Measurements from ENCODE around the gene JAZF1. TPM values are rescaled to one million over a fixed set of nuclear protein-coding genes. Genes with fewer than 3 reads are reported as not detected.

The JAZF1 gene
- total and polyA plus RNA-seq, 10 of the 15 experiments (the other 5 are each of a cell fraction or from before 2014, with no cell fraction given) = 0.04 to 0.82 (median 0.15) TPM; not detected in 3

DNA sequence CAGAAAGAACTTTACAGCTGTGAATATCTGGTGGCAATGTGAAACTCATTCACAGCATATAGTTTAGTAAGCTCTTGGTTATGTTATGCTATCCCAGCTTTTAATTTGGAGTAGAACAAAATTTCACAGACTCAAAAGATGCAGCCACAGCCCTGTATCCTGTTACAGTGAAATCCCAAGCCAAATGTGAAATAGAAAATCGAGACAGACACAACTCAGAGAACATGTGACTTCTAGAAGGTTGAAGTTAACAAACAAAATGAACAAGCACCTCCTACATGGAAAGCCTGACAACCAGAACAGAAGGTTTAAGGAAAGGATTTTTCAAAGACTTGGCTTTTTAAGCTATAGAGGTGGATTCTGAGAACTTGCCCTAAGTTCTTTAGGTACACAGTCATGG is 39.6 kb downstream of the JAZF1 start:
- Histone ChIP-seq H3K4me1 (ENCODE audit: control insufficient read depth, insufficient read depth, low read length) (no peaks in the 10 kb centered on the region), H3K27ac (ENCODE audit: control insufficient read depth, insufficient read depth) (no peak overlapping the region), H3K79me2 (ENCODE audit: control insufficient read depth, insufficient read depth, low read length) (no peaks in the 10 kb centered on the region), H3K9ac (ENCODE audit: control insufficient read depth, insufficient read depth, low read length) (no peak overlapping the region), H3K4me3 (no peak overlapping the region), H4K20me1 (ENCODE audit: control insufficient read depth, insufficient read depth) (peaks cover 2% of the 10 kb centered on the region; the same call in 1 of the 2 replicates), H3K36me3 (ENCODE audit: control insufficient read depth in 2 of 2, insufficient read depth in 2 of 2, low read length in 1 of 2) (no peaks in the 10 kb centered on the region), H3K9me3 (replicated peaks; ENCODE audit: control insufficient read depth, insufficient read depth, low read length) (no peaks in the 10 kb centered on the region; the same call in 2 of the 3 replicates), H3K27me3 (replicated peaks in 1 of 2; ENCODE audit: control insufficient read depth in 2 of 2, insufficient read depth in 2 of 2, low read length in 1 of 2) (peaks cover 9 to 16% of the 10 kb centered on the region in 2 experiments), H3K4me2 (ENCODE audit: control insufficient read depth, insufficient read depth) (no peak overlapping the region), H2AFZ (ENCODE audit: control insufficient read depth, low read depth, low read length) (no peak overlapping the region)
- in situ Hi-C loops (cut with MboI) (no loop called here), intact Hi-C loops (cut with micrococcal nuclease; ENCODE audit: unreplicated experiment) (no loop called here)
- FAIRE-seq (no peak), ATAC-seq (no peak), DNase-seq (ENCODE audit: low read depth, low spot score) (no peak)
- TF ChIP-seq FOXK2 (IDR thresholded peaks at IDR 0.05) (no peak), NFYA (IDR thresholded peaks at IDR 0.05; ENCODE audit: borderline replicate concordance, low read depth, low read length) (no peak), JUNB (IDR thresholded peaks at IDR 0.05) (no peak), KLF5 (IDR thresholded peaks at IDR 0.05; ENCODE audit: partially characterized antibody) (no peak), SP1 (IDR thresholded peaks at IDR 0.05; ENCODE audit: low read depth, low read length) (no peak), NFXL1 (IDR thresholded peaks at IDR 0.05; ENCODE audit: borderline replicate concordance) (no peak), RUNX3 (IDR thresholded peaks at IDR 0.05; ENCODE audit: low read length) (no peak), CBX3 (IDR thresholded peaks at IDR 0.05; ENCODE audit: borderline replicate concordance, low read depth) (no peak), ZZZ3 (IDR thresholded peaks at IDR 0.05; ENCODE audit: control insufficient read depth, insufficient read length, low read depth) (no peak), HDGF (IDR thresholded peaks at IDR 0.05) (no peak), BRCA1 (IDR thresholded peaks at IDR 0.05; ENCODE audit: low read depth, low read length) (no peak), IKZF1 (conservative IDR thresholded peaks at IDR 0.05) (no peak), MYC (IDR thresholded peaks at IDR 0.05; ENCODE audit: insufficient read depth, insufficient read length, insufficient replicate concordance, low read length, severe bottlenecking) (no peak)
- TF ChIP-seq, protein P1, sequence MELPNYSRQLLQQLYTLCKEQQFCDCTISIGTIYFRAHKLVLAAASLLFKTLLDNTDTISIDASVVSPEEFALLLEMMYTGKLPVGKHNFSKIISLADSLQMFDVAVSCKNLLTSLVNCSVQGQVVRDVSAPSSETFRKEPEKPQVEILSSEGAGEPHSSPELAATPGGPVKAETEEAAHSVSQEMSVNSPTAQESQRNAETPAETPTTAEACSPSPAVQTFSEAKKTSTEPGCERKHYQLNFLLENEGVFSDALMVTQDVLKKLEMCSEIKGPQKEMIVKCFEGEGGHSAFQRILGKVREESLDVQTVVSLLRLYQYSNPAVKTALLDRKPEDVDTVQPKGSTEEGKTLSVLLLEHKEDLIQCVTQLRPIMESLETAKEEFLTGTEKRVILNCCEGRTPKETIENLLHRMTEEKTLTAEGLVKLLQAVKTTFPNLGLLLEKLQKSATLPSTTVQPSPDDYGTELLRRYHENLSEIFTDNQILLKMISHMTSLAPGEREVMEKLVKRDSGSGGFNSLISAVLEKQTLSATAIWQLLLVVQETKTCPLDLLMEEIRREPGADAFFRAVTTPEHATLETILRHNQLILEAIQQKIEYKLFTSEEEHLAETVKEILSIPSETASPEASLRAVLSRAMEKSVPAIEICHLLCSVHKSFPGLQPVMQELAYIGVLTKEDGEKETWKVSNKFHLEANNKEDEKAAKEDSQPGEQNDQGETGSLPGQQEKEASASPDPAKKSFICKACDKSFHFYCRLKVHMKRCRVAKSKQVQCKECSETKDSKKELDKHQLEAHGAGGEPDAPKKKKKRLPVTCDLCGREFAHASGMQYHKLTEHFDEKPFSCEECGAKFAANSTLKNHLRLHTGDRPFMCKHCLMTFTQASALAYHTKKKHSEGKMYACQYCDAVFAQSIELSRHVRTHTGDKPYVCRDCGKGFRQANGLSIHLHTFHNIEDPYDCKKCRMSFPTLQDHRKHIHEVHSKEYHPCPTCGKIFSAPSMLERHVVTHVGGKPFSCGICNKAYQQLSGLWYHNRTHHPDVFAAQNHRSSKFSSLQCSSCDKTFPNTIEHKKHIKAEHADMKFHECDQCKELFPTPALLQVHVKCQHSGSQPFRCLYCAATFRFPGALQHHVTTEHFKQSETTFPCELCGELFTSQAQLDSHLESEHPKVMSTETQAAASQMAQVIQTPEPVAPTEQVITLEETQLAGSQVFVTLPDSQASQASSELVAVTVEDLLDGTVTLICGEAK (IDR thresholded peaks at IDR 0.05; ENCODE audit: borderline replicate concordance) = no peak
- TF ChIP-seq, protein P2, sequence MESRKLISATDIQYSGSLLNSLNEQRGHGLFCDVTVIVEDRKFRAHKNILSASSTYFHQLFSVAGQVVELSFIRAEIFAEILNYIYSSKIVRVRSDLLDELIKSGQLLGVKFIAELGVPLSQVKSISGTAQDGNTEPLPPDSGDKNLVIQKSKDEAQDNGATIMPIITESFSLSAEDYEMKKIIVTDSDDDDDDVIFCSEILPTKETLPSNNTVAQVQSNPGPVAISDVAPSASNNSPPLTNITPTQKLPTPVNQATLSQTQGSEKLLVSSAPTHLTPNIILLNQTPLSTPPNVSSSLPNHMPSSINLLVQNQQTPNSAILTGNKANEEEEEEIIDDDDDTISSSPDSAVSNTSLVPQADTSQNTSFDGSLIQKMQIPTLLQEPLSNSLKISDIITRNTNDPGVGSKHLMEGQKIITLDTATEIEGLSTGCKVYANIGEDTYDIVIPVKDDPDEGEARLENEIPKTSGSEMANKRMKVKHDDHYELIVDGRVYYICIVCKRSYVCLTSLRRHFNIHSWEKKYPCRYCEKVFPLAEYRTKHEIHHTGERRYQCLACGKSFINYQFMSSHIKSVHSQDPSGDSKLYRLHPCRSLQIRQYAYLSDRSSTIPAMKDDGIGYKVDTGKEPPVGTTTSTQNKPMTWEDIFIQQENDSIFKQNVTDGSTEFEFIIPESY (IDR thresholded peaks at IDR 0.05) = no peak
- ChIA-PET SMC1A (ENCODE audit: uncharacterized antibody, unreplicated experiment) (no interaction called here), CTCF (interaction anchor here (1.3 kb wide), 1 partner anchor 27 kb away, joined by 4 read pairs; no protein-coding TSS in a partner anchor), RAD21 (ENCODE audit: unreplicated experiment) (no interaction called here), POLR2A (no interaction called here)
- BruUV-seq (replicated peaks) = no TSS peak
- 9% methylated on average over 1 of the region's 1 CpG for WGBS (ENCODE audit: insufficient coverage, insufficient replicate concordance, low lambda C conversion rate, missing lambda C conversion rate)
